K562 (cell line): Measurements from ENCODE around the gene ITGA7. TPM values are rescaled to one million over a fixed set of nuclear protein-coding genes. Genes with fewer than 3 reads are reported as not detected.
A peak's percentile ranks its signal among the peaks of the same experiment; 100 is the strongest.

ENCODE experiments used
- ARHGAP35 ChIP-seq: fragments of 450-650 bp; IDR thresholded peaks from 2 replicates; pipeline ENCODE4 v1.6.1; 2018; ENCODE audit not compliant: partially characterized antibody
- ARID3B ChIP-seq: fragments of 250-450 bp; sonication (Bioruptor Pico); IDR thresholded peaks from 2 replicates; pipeline ENCODE4 v1.4.0; 2020; ENCODE audit warnings: borderline replicate concordance
- ELK1 ChIP-seq: sonication (generic); formaldehyde crosslinking; IDR thresholded peaks from 2 replicates; pipeline ENCODE4 v1.8.1; 2022; ENCODE audit warnings: missing genetic modification reagents
- GMEB1 ChIP-seq: fragments of 250-450 bp; sonication (Bioruptor Pico); IDR thresholded peaks from 2 replicates; pipeline ENCODE4 v1.4.0; 2020; ENCODE audit warnings: mild to moderate bottlenecking
- NFIX ChIP-seq: fragments of 250-450 bp; sonication (Bioruptor Pico); IDR thresholded peaks from 2 replicates; pipeline ENCODE4 v1.4.0; 2020; ENCODE audit warnings: low read depth, mild to moderate bottlenecking, moderate library complexity
- NUFIP1 ChIP-seq: fragments of 450-650 bp; IDR thresholded peaks from 2 replicates; pipeline ENCODE4 v1.6.1; 2018; ENCODE audit not compliant: partially characterized antibody
- RAD51 ChIP-seq: fragments of 450-650 bp; IDR thresholded peaks from 2 replicates; pipeline ENCODE4 v1.7.1; 2016; ENCODE audit warnings: low read depth, mild to moderate bottlenecking, borderline replicate concordance
- RBM15 ChIP-seq: fragments of 200-400 bp; formaldehyde crosslinking; IDR thresholded peaks from 2 replicates; pipeline ENCODE4 v1.6.1; 2018; ENCODE audit warnings: mild to moderate bottlenecking, low read length, moderate library complexity; ENCODE audit not compliant: insufficient read depth
- RBM17 ChIP-seq: fragments of 200-400 bp; formaldehyde crosslinking; IDR thresholded peaks from 2 replicates; pipeline ENCODE4 v1.6.1; 2017; ENCODE audit warnings: low read depth, mild to moderate bottlenecking, low read length, borderline replicate concordance
- SPI1 ChIP-seq: IDR thresholded peaks from 2 replicates; pipeline ENCODE4 v1.6.1; 2011; ENCODE audit warnings: low read depth, low read length, control low read depth, borderline replicate concordance
- ZBTB40 ChIP-seq, 2 experiments: fragments of 450-650 bp in 1 of 2; sonication (generic) in 1 of 2; formaldehyde crosslinking in 1 of 2; IDR thresholded peaks; 2 replicates each; pipeline versions ENCODE4 v1.7.1 to v1.9.0; 2016 to 2022; ENCODE audit warnings: inconsistent platforms in 1 of 2, mild to moderate bottlenecking in 1 of 2, missing genetic modification reagents in 1 of 2
- polyA plus RNA-seq, 8 experiments: library from polyadenylated mRNA; depleted of rRNA in 4 of 8; stranded (reverse) in 5 of 8; unstranded in 3 of 8; fragments of >200 nt; fragmentation: Nextera tagmentation in 2 of 8; fragmentation: Illumina TruSeq in 1 of 8; extraction: Ambion mirVana in 2 of 8; extraction: Trizol in 1 of 8; gene quantifications; 2 replicates each; pipeline versions ENCODE4 v1.2.1 to v1.2.3, GENCODE V29; 2011 to 2014; ENCODE audit warnings: inconsistent platforms in 1 of 8, missing spikeins in 1 of 8
- total RNA-seq, 7 experiments: library from RNA; depleted of rRNA in 6 of 7; stranded (reverse); fragments of >200 nt in 6 of 7; fragmentation: Illumina TruSeq in 2 of 7; extraction: Trizol in 2 of 7; gene quantifications; 2 replicates each; pipeline versions ENCODE4 v1.2.1 to v1.2.3, GENCODE V29; 2011 to 2021; ENCODE audit warnings: low replicate concordance in 1 of 7

Gene ITGA7
- total and polyA plus RNA-seq, 9 of the 15 experiments (the other 6 are each of a cell fraction or from before 2014, with no cell fraction given), result 0.11 to 2.3 (median 0.56) TPM; not detected in 1

- 0 out of 2 replicates have a peak, but pooled peaks have one; percentile 23 for TF ChIP-seq ZBTB40 (IDR thresholded peaks at IDR 0.05)
- TF ChIP-seq ZBTB40 (CRISPR knock-in tag; IDR thresholded peaks at IDR 0.05), result no peak
- TF ChIP-seq ELK1, result no peak
- TF ChIP-seq SPI1, result peak; percentile 62; the same call in 1 of the 2 replicates
- TF ChIP-seq NUFIP1, result no peak
- no peak for TF ChIP-seq ARHGAP35
- no peak for TF ChIP-seq RBM15
- no peak for TF ChIP-seq RBM17
- TF ChIP-seq ARID3B (CRISPR knock-in tag), result no peak
- no peak for TF ChIP-seq NFIX (CRISPR knock-in tag)
- TF ChIP-seq GMEB1 (CRISPR knock-in tag), result no peak
- TF ChIP-seq RAD51, result peak; percentile 86
Observed at GRCh38 chr12:55728939-55729818, 21.5 kb upstream of the ITGA7 start, which contains the start of gene CD63 (continued).
